OCI-LY1 (cell line): ENCODE data around the gene FASTKD1.

Experiments
- CTCF ChIP-seq: fragments of 200-600 bp; sonication (generic), shearing (Covaris generic); IDR thresholded peaks from 2 replicates; pipeline ENCODE4 v1.5.1; 2017; ENCODE audit warnings: mild to moderate bottlenecking, antibody characterized with exemption, low read length, moderate library complexity, mixed read lengths
- EZH2 ChIP-seq: fragments of 200-600 bp; sonication (generic), shearing (Covaris generic); IDR thresholded peaks from 2 replicates; pipeline ENCODE4 v1.8.0; 2017; ENCODE audit warnings: borderline replicate concordance, mixed run types, mild to moderate bottlenecking, antibody characterized with exemption, low read length, moderate library complexity, mixed read lengths

GRCh38 chr2:169562519-169562918, 11.1 kb downstream of the FASTKD1 start:
- no peak for TF ChIP-seq CTCF
- TF ChIP-seq EZH2: no peak
